Liver (tissue), 3 donors: Measurements from ENCODE around the gene CHST12.
"Not testable (repeated sequence)": the region's sequence is repeated elsewhere in the genome, so short reads cannot be mapped to it uniquely, and the experiment has no call there.

Experiments
- RAD21 ChIP-seq, 2 donors: IDR thresholded peaks; 2 replicates each; pipeline ENCODE4 v1.6.1; 2016; ENCODE audit warnings: antibody characterized with exemption in 2 of 2, mild to moderate bottlenecking in 2 of 2
- TAF1 ChIP-seq: conservative IDR thresholded peaks from 2 replicates; pipeline ENCODE4 v1.6.1; 2016; ENCODE audit warnings: antibody characterized with exemption, mild to moderate bottlenecking
- TF ChIP-seq, protein P1 (sequence below): fragments of 150-350 bp; IDR thresholded peaks from 2 replicates; pipeline ENCODE4 v1.5.1; 2017; ENCODE audit warnings: improper control_type of control experiment, low read depth, low read length; ENCODE audit not compliant: missing input control
- donor health status: healthy.
- donor health status: healthy.

GRCh38 chr7:2390020-2390816, 13.2 kb upstream of the CHST12 start:
- TF ChIP-seq, protein P1, sequence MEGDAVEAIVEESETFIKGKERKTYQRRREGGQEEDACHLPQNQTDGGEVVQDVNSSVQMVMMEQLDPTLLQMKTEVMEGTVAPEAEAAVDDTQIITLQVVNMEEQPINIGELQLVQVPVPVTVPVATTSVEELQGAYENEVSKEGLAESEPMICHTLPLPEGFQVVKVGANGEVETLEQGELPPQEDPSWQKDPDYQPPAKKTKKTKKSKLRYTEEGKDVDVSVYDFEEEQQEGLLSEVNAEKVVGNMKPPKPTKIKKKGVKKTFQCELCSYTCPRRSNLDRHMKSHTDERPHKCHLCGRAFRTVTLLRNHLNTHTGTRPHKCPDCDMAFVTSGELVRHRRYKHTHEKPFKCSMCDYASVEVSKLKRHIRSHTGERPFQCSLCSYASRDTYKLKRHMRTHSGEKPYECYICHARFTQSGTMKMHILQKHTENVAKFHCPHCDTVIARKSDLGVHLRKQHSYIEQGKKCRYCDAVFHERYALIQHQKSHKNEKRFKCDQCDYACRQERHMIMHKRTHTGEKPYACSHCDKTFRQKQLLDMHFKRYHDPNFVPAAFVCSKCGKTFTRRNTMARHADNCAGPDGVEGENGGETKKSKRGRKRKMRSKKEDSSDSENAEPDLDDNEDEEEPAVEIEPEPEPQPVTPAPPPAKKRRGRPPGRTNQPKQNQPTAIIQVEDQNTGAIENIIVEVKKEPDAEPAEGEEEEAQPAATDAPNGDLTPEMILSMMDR = not testable (repeated sequence)
- not testable (repeated sequence) for TF ChIP-seq TAF1; RAD21 (IDR thresholded peaks at IDR 0.05)
